Gastroesophageal sphincter (tissue), 3 donors: ENCODE data around the gene KDM6A.

Experiments used
- CTCF ChIP-seq, 4 experiments: fragments of 200-600 bp in 2 of 4; fragments of 450-650 bp in 2 of 4; sonication (generic) in 1 of 4; IDR thresholded peaks; one replicate each; pipeline ENCODE4 v1.5.1; 2017 to 2019; ENCODE audit warnings: antibody characterized with exemption in 4 of 4, mild to moderate bottlenecking in 2 of 4, moderate library complexity in 2 of 4
- EP300 ChIP-seq: sonication (generic); formaldehyde crosslinking; IDR thresholded peaks from one replicate; pipeline ENCODE4 v1.6.1; 2017; ENCODE audit warnings: antibody characterized with exemption, mild to moderate bottlenecking
- POLR2A ChIP-seq, 2 donors: fragments of 450-650 bp; IDR thresholded peaks; one replicate each; pipeline ENCODE4 v1.6.1; 2017; ENCODE audit warnings: antibody characterized with exemption in 2 of 2, mild to moderate bottlenecking in 2 of 2, moderate library complexity in 1 of 2
- POLR2AphosphoS5 ChIP-seq: sonication (generic); formaldehyde crosslinking; IDR thresholded peaks from one replicate; pipeline ENCODE4 v1.6.1; 2017; ENCODE audit warnings: antibody characterized with exemption

- TF ChIP-seq POLR2A (IDR thresholded peaks at IDR 0.05) (no peak), CTCF (IDR thresholded peaks at IDR 0.05) (no peak), POLR2AphosphoS5 (no peak), EP300 (no peak)
Measured at GRCh38 chrX:45011597-45011996, 138.6 kb downstream of the KDM6A start.
